Adipocyte (in vitro differentiated cells): ENCODE data around the gene PPP1R16B.

Experiments used
- DNase-seq: peaks from one replicate; pipeline ENCODE4 v3.0.0-alpha.2; 2015; ENCODE audit warnings: low read depth
- H3K27me3 ChIP-seq: replicated peaks from 2 replicates; pipeline ENCODE4 v1.7.0; 2013; ENCODE audit warnings: mild to moderate bottlenecking, low read length, moderate library complexity; ENCODE audit not compliant: control insufficient read depth, insufficient read depth
- H3K36me3 ChIP-seq: 2 replicates; pipeline ENCODE4 v1.7.0; 2013; ENCODE audit warnings: low read length, mild to moderate bottlenecking, moderate library complexity; ENCODE audit not compliant: control insufficient read depth, insufficient read depth, severe bottlenecking
- H3K4me1 ChIP-seq: 2 replicates; pipeline ENCODE4 v1.7.0; 2013; ENCODE audit warnings: mild to moderate bottlenecking, low read length, moderate library complexity; ENCODE audit not compliant: control insufficient read depth, insufficient read depth
- H3K4me3 ChIP-seq: 2 replicates; pipeline ENCODE4 v1.7.0; 2013; ENCODE audit warnings: mild to moderate bottlenecking, low read length, moderate library complexity
- H3K9ac ChIP-seq: 2 replicates; pipeline ENCODE4 v1.7.0; 2013; ENCODE audit warnings: mild to moderate bottlenecking, low read length, moderate library complexity
- H3K9me3 ChIP-seq: 2 replicates; pipeline ENCODE4 v1.7.0; 2013; ENCODE audit warnings: mild to moderate bottlenecking, low read length, moderate library complexity; ENCODE audit not compliant: control insufficient read depth

Gene PPP1R16B

DNA sequence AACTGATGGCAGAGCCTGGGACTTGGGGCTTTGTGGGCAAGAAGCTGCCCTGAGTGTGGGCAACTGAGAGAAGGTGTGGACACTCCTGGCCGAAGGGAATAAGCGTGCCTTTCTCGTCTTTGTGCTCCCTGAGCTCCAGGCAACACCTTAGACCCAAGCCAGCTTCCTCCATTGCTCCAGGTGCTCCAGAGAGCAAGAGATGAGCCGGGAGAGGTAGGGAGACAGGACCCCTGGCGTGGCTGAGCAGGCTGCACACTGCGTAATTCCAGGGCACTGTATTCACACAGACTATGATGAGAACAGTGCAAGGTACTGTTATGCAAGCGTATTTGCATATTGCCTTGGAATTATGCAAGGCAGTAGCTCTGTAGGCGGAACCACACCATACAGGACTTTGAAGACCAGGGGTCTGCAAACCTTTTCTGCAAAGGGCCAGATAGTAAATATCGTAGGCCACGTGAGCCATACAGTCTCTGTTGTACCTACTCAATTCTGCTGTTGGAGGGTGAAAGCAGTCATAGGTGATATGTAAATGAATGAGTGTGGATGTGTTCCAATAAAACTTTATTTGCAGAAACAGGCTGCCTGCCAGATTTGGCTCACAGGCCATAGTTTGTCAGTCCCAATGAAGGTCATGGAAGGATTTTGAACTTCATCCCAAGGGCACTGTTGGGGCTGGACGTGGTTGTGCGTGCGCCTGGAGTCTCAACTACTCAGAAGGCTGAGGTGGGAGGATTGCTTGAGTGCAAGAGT lies 78.7 kb downstream of the PPP1R16B start:
- Histone ChIP-seq H3K4me1 (no peaks in the 10 kb centered on the region), H3K27me3 (peaks cover 45% of the 10 kb centered on the region), H3K9ac (no peak overlapping the region), H3K9me3 (no peaks in the 10 kb centered on the region), H3K4me3 (no peak overlapping the region), H3K36me3 (no peaks in the 10 kb centered on the region)
- no peak for DNase-seq

DNA sequence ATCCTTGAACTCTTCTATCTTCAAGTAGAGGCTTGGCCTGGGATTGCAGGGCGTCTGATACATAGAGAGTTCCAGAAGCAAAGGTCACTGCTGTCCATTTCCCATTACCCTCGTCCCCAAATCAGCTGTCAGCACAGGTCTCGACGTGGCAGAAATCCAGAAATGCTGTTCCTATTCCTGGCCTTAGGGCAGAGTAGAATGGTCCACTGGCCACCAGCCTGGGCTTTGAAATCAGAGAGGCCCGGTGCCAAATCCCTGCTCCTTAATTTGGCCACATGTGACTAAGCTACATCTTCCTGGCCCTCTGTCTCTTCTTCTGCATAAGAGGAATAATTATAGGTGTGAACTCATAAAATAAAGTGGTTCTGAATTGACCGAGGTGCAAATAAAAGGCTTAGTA lies 79.9 kb downstream of the PPP1R16B start:
- peaks cover 46% of the 10 kb centered on the region for H3K27me3 ChIP-seq
- H3K4me1 ChIP-seq: no peaks in the 10 kb centered on the region
- no peak overlapping the region for H3K9ac ChIP-seq
- H3K4me3 ChIP-seq: no peak overlapping the region
- DNase-seq: no peak
- no peaks in the 10 kb centered on the region for H3K36me3 ChIP-seq
- H3K9me3 ChIP-seq: no peaks in the 10 kb centered on the region

DNA sequence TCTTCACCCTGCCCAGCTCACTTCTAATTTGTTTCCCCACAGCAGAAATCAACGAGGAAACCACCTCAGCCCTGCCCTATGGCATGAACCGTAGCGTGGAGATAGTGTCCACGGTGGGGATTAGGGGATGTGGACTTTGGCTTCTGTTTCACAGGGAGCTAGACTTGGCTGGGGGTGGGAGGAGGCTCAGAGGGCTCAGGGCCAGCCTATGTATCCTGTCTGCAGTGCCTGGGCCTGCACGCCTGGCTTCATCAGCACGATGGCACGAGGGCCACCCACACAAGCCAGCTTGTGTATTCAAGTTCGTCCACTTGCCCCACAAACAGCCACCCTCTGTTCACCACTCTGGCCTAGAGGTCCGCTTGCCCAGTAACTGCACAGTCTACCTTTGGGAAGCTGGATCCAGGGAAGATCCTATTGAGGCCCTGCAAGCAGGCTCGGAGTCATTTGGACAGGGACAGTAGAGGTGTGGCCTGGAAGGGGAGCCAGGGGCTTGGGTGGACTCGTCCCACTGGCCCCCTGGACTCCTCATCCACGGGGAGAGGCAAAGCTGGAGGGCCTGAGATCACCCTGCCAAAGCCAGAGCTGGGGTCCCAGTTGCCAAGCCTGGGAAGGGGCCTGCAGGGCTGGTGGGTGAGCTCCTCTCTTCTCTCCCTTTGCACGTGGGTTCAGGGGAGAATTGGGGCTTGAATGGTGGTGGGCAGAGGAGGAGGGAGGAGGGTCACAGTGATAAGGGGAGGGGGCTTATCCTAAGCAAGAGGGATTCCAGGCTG lies 82.7 kb downstream of the PPP1R16B start:
- DNase-seq: no peak
- H3K4me1 ChIP-seq: no peaks in the 10 kb centered on the region
- H3K9me3 ChIP-seq: no peaks in the 10 kb centered on the region
- no peaks in the 10 kb centered on the region for H3K36me3 ChIP-seq
- no peak overlapping the region for H3K9ac ChIP-seq
- peaks cover 49% of the 10 kb centered on the region for H3K27me3 ChIP-seq
- H3K4me3 ChIP-seq: no peak overlapping the region

DNA sequence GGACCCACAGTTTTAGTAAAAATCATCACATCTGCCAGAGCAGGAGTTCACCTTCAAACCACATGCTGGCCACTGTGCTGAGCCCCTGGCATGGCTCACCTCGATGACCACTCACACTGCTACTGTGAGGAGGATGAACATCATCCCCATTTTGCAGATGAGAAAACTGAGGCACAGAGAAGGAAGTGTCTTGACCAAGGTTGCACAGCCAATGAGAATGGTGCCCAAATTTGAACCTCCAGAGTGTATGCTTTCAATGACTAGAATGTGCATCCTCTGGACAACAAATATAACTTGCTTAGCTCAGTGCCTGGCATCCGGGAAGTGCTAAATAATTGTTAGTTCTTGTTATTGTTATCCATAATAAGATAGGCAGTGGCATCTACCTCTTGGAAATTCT lies 83.6 kb downstream of the PPP1R16B start:
- DNase-seq: no peak
- H3K9me3 ChIP-seq: no peaks in the 10 kb centered on the region
- no peaks in the 10 kb centered on the region for H3K4me1 ChIP-seq
- H3K27me3 ChIP-seq: peaks cover 47% of the 10 kb centered on the region
- H3K4me3 ChIP-seq: no peak overlapping the region
- no peak overlapping the region for H3K9ac ChIP-seq
- H3K36me3 ChIP-seq: no peaks in the 10 kb centered on the region

DNA sequence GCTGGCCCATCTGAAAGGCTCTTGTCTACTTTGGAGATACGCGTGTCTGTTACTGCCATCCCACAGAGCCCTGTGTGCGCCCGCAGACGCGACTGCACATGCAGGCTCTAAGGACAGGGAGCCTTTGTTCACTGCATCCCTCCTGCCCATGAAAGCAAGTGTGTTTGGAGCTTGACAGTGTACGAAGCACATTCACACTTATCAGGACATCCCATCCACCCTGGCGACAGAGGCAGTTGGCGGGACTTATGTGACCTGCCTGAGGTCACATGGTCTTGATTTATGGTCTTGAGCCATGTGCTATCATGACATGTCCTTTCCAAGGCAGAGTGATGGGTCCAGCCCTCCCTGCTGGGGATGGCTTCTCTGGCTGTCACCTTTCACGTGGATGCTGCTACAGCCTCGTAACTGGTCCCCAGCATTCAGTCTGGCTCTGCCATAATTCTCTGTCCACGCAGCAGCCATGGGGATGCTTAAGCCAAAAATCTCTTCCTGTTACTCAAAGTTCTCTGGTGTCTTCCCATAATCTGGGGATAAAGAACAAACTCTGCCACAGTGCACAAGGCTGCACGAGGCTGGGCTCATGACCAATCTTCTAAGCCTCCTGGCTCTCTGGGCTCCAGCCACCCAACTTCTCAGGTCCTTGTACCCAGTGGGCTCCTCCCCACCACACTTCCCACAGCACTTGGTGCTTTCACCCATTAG lies 84.4 kb downstream of the PPP1R16B start:
- Histone ChIP-seq H3K4me3 (no peak overlapping the region), H3K9ac (no peak overlapping the region), H3K36me3 (no peaks in the 10 kb centered on the region), H3K27me3 (peaks cover 51% of the 10 kb centered on the region), H3K4me1 (no peaks in the 10 kb centered on the region), H3K9me3 (no peaks in the 10 kb centered on the region)
- no peak for DNase-seq

DNA sequence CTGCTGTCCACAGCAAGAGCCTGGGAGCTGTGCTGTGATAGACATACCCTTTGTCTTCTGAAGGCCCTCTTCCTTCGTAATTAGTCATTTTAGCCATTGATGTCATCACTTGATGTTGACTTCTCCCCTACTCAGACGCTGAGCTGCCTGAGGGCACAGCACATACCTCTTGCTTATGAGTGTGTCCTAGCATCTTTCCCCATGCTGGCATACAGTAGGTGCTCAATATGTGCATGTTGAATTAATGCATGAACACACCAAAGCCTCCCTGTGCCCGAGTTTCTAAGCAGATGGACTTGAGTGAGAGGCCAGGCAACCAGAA lies 85.0 kb downstream of the PPP1R16B start:
- H3K27me3 ChIP-seq: peaks cover 55% of the 10 kb centered on the region
- H3K9me3 ChIP-seq: no peaks in the 10 kb centered on the region
- no peak for DNase-seq
- H3K9ac ChIP-seq: no peak overlapping the region
- no peaks in the 10 kb centered on the region for H3K4me1 ChIP-seq
- no peak overlapping the region for H3K4me3 ChIP-seq
- H3K36me3 ChIP-seq: no peaks in the 10 kb centered on the region

DNA sequence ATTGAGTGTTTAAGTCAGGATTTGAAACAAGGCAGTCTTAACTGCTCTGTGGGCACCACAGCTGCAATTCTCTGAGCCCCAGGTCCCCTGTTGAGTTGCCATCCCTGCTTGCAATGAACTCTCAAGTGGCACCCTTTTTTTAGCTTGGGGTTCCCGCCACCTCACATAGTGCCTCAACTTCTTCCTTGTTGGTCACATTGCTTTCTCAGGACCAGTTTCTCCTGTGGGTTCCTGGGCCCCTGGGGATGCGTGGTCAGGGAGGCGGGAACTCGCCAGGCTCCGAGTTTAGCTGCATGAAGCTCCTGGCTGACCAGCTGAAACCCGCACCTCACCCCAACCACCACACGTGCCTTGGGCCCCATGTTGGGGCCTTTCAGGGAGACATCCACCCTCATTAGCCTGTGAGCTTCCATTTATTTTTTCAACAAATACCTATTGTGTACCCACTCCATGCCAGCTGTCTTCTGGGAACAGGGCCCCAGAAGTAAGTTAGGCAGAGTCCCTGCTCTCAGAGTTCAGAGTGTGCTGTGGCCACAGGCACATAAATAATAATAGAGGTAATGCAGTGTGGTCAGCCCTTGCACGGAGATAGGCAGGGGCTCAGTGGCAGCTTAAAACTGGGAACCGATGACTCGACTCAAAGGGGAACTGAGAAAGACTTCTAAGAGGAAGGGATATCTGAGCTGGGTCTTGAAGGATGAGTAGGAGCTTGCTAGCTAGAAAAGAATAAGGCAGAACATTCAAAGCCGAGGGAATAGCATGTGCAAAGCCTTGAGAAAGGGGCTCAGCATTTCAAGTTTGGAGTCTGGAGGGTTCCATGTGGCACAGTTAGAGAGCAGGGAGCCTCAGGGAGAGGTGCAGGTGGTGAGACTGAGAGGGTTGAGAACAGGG lies 86.8 kb downstream of the PPP1R16B start:
- no peak for DNase-seq
- Histone ChIP-seq H3K9me3 (no peaks in the 10 kb centered on the region), H3K36me3 (no peaks in the 10 kb centered on the region), H3K4me1 (no peaks in the 10 kb centered on the region), H3K27me3 (peaks cover 63% of the 10 kb centered on the region), H3K9ac (no peak overlapping the region), H3K4me3 (no peak overlapping the region)

DNA sequence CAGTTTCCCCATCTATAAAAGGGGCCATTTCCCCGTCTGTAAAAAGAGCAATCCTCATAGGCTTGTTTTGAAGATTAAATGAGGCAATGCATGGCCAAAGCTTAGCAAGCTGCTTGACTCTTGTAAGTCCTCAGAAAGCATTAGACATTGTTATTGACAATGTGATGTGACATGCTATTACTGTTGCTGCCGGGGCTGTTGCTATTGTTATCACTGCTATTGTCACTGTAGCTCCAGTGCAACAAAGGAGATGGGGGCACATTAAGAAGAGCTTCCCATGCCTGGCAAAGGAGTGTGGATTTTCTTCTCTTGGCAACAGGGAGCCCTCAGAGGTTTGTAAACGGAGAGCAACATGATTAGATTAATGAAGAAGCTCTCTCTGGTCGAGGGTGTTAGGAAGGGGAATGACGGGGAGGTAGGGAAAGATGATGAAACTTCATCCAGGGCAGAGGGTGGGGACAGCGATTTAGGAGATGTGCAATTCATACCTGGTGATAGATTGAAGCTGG lies 87.6 kb downstream of the PPP1R16B start:
- no peak for DNase-seq
- Histone ChIP-seq H3K27me3 (peaks cover 66% of the 10 kb centered on the region), H3K4me3 (no peak overlapping the region), H3K9ac (no peak overlapping the region), H3K9me3 (no peaks in the 10 kb centered on the region), H3K36me3 (no peaks in the 10 kb centered on the region), H3K4me1 (no peaks in the 10 kb centered on the region)

DNA sequence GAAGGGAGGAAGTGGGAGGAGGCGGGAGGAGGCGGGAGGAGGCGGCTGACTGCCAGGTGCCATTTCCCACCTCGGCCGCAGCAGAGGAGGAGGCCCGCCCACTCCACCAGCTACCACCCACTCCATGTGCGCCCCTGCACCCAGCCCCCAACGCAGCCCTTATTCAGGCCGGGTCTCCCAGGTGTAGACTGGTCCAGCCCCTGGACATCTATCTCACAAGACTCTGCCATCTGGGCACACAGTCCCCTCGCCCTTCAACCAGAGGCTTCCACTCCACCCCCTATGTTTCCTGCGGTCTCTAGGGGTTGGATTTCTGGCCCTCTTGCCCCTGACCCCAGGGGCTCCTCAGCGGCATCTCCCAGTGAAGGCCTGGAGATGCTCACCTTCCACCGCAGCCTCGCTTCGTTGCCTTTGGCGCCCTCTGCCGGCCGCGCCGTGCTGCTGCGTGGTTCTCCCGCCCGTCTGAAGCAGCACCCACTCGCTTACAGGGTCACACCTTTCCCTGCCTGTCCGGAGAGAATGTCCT lies 88.1 kb downstream of the PPP1R16B start:
- peaks cover 68% of the 10 kb centered on the region for H3K27me3 ChIP-seq
- H3K9me3 ChIP-seq: no peaks in the 10 kb centered on the region
- no peaks in the 10 kb centered on the region for H3K4me1 ChIP-seq
- no peak overlapping the region for H3K4me3 ChIP-seq
- peak; percentile 71 for DNase-seq
- no peaks in the 10 kb centered on the region for H3K36me3 ChIP-seq
- H3K9ac ChIP-seq: no peak overlapping the region

DNA sequence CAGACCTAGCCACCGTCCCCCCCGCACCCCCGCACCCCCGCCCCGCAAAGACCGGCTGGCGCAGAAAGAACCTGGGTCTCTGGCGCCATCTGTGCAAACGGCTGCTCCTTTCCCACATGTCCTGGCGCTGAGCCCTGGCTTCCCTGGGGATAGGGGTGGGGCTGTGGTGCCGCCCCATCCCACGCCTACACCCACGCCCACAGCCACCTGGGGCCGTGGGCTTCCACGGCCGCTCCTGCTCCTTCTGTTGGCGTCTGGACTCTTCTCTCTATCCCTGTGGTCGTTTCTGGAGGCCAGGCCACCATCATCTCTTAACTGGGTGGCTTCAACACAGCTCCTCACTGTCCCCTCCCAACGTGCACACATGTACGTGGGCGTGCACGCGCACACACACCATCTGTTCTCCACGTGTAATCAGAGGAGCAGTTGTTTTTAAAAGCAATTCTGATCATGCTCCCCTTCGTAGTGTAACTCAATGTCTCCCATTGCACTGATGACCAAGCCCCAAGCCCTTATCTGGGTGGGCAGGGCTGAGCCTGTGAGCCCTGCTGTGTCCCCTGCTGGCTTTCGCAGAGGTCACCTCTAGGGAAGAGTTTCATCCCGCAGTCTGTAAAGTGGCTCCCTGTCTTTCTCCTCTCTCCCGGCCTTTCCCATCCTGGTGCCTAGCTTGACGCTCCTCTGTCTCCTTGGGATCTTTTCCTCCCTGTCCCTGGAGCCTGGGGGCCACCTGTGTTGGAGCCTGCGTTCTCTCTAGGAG lies 88.8 kb downstream of the PPP1R16B start:
- no peak overlapping the region for H3K4me3 ChIP-seq
- DNase-seq: no peak
- H3K9ac ChIP-seq: no peak overlapping the region
- no peaks in the 10 kb centered on the region for H3K36me3 ChIP-seq
- H3K27me3 ChIP-seq: peaks cover 70% of the 10 kb centered on the region
- H3K9me3 ChIP-seq: no peaks in the 10 kb centered on the region
- H3K4me1 ChIP-seq: no peaks in the 10 kb centered on the region
